MM.1S (cell line): Measurements from ENCODE around the gene FLT4.

Experiments
- DNase-seq: peaks from one replicate; pipeline ENCODE4 v3.0.0-alpha.2; 2015
- H2AFZ ChIP-seq: fragments of 300-600 bp; sonication (generic); 2 replicates; pipeline ENCODE4 v1.6.0; 2016; ENCODE audit warnings: antibody characterized with exemption, low read length
- H3F3A ChIP-seq: fragments of 300-600 bp; sonication (generic); 2 replicates; pipeline ENCODE4 v1.6.1; 2016; ENCODE audit warnings: mild to moderate bottlenecking, antibody characterized with exemption, low read length, moderate library complexity, mixed read lengths; ENCODE audit not compliant: insufficient read depth
- H3K27ac ChIP-seq: fragments of 300-600 bp; sonication (generic); 2 replicates; pipeline ENCODE4 v1.5.1; 2016; ENCODE audit warnings: mild to moderate bottlenecking, low read length
- H3K27me3 ChIP-seq: fragments of 300-600 bp; sonication (generic); replicated peaks from 2 replicates; pipeline ENCODE4 v1.6.0; 2016; ENCODE audit warnings: low read length; ENCODE audit not compliant: insufficient read depth
- H3K36me3 ChIP-seq: fragments of 300-600 bp; sonication (generic); replicated peaks from 2 replicates; pipeline ENCODE4 v1.6.1; 2016; ENCODE audit warnings: mild to moderate bottlenecking, low read length, mixed read lengths; ENCODE audit not compliant: insufficient read depth
- H3K4me1 ChIP-seq: fragments of 300-600 bp; sonication (generic); 2 replicates; pipeline ENCODE4 v1.6.1; 2016; ENCODE audit warnings: low read length, mixed read lengths
- H3K4me2 ChIP-seq: fragments of 300-600 bp; sonication (generic); 2 replicates; pipeline ENCODE4 v1.6.0; 2016; ENCODE audit warnings: low read depth, low read length
- H3K4me3 ChIP-seq: fragments of 300-600 bp; sonication (generic); 2 replicates; pipeline ENCODE4 v1.5.1; 2016; ENCODE audit warnings: low read length, mixed read lengths
- H3K79me2 ChIP-seq: fragments of 300-600 bp; sonication (generic); 2 replicates; pipeline ENCODE4 v1.6.1; 2016; ENCODE audit warnings: mixed run types, low read length, mixed read lengths
- H3K9ac ChIP-seq: fragments of 300-600 bp; sonication (generic); 2 replicates; pipeline ENCODE4 v1.6.1; 2016; ENCODE audit warnings: low read length, mixed read lengths
- H3K9me2 ChIP-seq: fragments of 300-600 bp; sonication (generic); replicated peaks from 2 replicates; pipeline ENCODE4 v1.6.1; 2016; ENCODE audit warnings: mild to moderate bottlenecking, low read length, mixed read lengths; ENCODE audit not compliant: insufficient read depth
- H3K9me3 ChIP-seq: fragments of 300-600 bp; sonication (generic); replicated peaks from 2 replicates; pipeline ENCODE4 v1.6.1; 2016; ENCODE audit warnings: mild to moderate bottlenecking, low read length, mixed read lengths; ENCODE audit not compliant: insufficient read depth
- H4K20me1 ChIP-seq: fragments of 300-600 bp; sonication (generic); 2 replicates; pipeline ENCODE4 v1.6.1; 2016; ENCODE audit warnings: mild to moderate bottlenecking, low read length, moderate library complexity, mixed read lengths; ENCODE audit not compliant: insufficient read depth
- EZH2 ChIP-seq: fragments of 300-600 bp; sonication (generic); optimal IDR thresholded peaks from 2 replicates; pipeline ENCODE3; 2017; ENCODE audit warnings: low read depth, mild to moderate bottlenecking, antibody characterized with exemption, low read length, mixed read lengths
- EZH2phosphoT487 ChIP-seq: fragments of 300-600 bp; sonication (generic); IDR thresholded peaks from 2 replicates; pipeline ENCODE4 v1.6.1; 2018; ENCODE audit warnings: antibody characterized with exemption, low read length
- TF ChIP-seq, protein P1 (sequence below): fragments of 300-600 bp; sonication (generic); IDR thresholded peaks from 2 replicates; pipeline ENCODE4 v1.5.1; 2016; ENCODE audit warnings: antibody characterized with exemption, low read length, mixed read lengths

Gene FLT4

DNA sequence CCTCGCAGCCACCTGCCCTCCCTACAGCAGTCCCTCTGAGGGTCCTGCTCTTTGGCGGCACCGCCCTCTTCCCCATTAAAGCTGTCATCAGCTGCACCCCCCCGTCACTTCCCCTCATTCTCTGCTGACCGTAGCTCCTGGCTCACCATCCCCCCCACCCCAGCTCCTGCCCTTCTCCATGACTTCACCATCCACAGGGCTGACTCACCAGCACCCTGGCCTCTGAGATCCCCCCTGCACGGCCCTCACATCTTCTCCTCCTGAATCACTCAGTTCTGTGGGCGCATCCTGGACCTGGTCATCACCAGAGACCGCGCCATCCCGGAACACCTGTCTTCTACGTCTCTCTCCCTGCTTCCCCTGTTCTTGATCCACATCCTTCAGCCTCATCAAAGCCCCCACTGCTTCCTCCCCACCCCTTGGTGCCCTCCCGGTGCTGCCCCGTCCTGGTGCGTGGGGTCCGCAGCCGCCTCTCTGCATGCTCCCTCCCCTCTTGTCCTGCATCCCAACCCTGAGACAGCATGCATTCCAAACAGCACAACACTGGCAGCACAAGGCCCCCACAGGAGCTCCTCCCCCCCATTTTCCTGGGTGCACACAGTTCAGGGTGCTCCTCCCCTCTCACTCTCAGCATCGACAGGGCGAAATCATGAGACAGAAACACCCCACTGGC lies 12.9 kb downstream of the FLT4 start:
- H3K4me1 ChIP-seq: no peaks in the 10 kb centered on the region
- H4K20me1 ChIP-seq: no peaks in the 10 kb centered on the region
- H3K4me3 ChIP-seq: no peak overlapping the region
- H3K9ac ChIP-seq: no peak overlapping the region
- H3K79me2 ChIP-seq: no peaks in the 10 kb centered on the region
- H3K9me3 ChIP-seq: no peaks in the 10 kb centered on the region
- H3K36me3 ChIP-seq: no peaks in the 10 kb centered on the region
- TF ChIP-seq EZH2phosphoT487 (no peak), EZH2 (no peak)
- TF ChIP-seq, protein P1, sequence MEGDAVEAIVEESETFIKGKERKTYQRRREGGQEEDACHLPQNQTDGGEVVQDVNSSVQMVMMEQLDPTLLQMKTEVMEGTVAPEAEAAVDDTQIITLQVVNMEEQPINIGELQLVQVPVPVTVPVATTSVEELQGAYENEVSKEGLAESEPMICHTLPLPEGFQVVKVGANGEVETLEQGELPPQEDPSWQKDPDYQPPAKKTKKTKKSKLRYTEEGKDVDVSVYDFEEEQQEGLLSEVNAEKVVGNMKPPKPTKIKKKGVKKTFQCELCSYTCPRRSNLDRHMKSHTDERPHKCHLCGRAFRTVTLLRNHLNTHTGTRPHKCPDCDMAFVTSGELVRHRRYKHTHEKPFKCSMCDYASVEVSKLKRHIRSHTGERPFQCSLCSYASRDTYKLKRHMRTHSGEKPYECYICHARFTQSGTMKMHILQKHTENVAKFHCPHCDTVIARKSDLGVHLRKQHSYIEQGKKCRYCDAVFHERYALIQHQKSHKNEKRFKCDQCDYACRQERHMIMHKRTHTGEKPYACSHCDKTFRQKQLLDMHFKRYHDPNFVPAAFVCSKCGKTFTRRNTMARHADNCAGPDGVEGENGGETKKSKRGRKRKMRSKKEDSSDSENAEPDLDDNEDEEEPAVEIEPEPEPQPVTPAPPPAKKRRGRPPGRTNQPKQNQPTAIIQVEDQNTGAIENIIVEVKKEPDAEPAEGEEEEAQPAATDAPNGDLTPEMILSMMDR: no peak
- no peaks in the 10 kb centered on the region for H3F3A ChIP-seq
- H3K4me2 ChIP-seq: no peak overlapping the region
- DNase-seq: no peak
- H3K27me3 ChIP-seq: peaks cover 40% of the 10 kb centered on the region
- no peaks in the 10 kb centered on the region for H3K9me2 ChIP-seq
- no peak overlapping the region for H3K27ac ChIP-seq
- no peak overlapping the region for H2AFZ ChIP-seq

DNA sequence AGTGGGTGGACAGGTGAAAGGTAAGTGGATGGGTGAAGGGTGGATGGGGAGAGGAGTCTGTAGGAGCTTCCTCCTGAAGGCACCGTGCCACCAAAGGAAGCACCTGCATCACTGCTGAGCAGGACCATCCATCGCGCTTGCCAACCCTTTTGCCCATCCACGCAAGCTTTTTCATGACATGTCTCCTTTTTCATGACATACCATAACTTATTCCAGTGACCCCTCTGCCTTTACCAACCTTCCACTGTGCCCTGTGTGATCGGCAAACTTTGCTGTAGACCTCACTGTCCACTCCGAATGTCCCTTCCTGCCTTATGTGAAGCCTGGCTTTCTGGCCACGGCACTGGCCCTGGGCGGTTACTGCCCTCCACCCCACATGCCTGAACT lies 13.4 kb downstream of the FLT4 start:
- Histone ChIP-seq H3K27ac (no peak overlapping the region), H3K36me3 (no peaks in the 10 kb centered on the region), H3K4me2 (no peak overlapping the region), H3K4me1 (no peaks in the 10 kb centered on the region), H3K9ac (no peak overlapping the region), H3K79me2 (no peaks in the 10 kb centered on the region), H3K9me2 (no peaks in the 10 kb centered on the region), H2AFZ (no peak overlapping the region), H4K20me1 (no peaks in the 10 kb centered on the region), H3K4me3 (no peak overlapping the region), H3K27me3 (peaks cover 35% of the 10 kb centered on the region), H3K9me3 (no peaks in the 10 kb centered on the region), H3F3A (no peaks in the 10 kb centered on the region)
- no peak for DNase-seq
- no peak for TF ChIP-seq EZH2phosphoT487
- TF ChIP-seq, protein P1: no peak
- TF ChIP-seq EZH2: no peak

DNA sequence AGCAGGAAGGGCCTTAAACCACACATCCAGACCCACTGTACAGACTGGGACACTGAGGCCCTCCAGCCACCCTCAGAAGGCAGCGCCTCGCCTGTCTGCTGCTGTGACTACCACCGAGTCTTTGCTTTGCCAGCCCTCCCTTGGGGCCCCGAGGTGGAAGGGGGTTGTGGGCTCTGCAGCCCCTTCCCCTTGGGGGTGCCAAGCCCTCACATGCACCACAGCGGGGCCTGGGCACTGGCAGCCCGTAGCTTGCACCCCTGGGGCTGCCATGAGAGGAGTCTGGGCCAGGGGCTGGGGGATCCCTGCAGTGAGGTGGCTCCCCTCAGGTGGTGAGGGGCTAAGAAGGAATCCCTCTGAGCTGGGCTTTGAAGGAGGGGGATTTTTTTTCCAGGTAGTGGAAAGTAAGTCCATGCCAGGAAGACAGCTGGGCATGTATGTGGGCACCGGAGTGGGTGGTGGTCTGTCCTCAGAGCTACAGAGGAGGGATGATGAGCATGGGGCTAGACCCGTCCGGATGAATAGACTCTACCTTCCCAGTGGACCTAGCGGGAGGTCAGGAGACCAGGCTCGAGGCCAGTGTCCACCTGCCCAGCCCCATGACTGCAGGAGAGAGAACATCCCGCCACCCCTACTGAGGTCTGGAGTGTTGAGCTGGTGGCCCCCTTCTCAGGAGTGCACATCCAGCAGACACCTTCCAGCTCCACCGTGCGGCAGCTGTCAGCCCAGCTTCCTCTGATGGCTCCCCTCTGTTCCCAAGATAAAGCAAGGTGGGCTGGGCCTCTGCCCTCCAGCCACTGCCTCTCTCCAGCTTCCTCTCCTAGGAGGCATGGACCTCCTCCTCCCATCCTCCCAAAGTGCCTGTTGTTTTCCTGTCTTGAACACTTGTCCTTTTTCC lies 15.9 kb downstream of the FLT4 start:
- Histone ChIP-seq H4K20me1 (no peaks in the 10 kb centered on the region), H3K4me1 (no peaks in the 10 kb centered on the region), H3K9ac (no peak overlapping the region), H3K9me3 (no peaks in the 10 kb centered on the region), H2AFZ (no peak overlapping the region), H3K27me3 (peaks cover 38% of the 10 kb centered on the region), H3K79me2 (no peaks in the 10 kb centered on the region), H3K36me3 (no peaks in the 10 kb centered on the region), H3K4me3 (no peak overlapping the region), H3K9me2 (no peaks in the 10 kb centered on the region), H3K4me2 (no peak overlapping the region), H3K27ac (no peak overlapping the region), H3F3A (no peaks in the 10 kb centered on the region)
- TF ChIP-seq, protein P1: no peak
- TF ChIP-seq EZH2phosphoT487 (no peak), EZH2 (no peak)
- DNase-seq: no peak
